A204.1 (cell line): ENCODE results near the gene WDR27.
"Not testable (repeated sequence)": the region's sequence is repeated elsewhere in the genome, so short reads cannot be mapped to it uniquely, and the experiment has no call there.

Experiments
- FAIRE-seq: peaks from 2 replicates; lab custom pipeline; 2012; peaks lifted over from hg19 to GRCh38; lab: Jason Lieb, UNC

Gene WDR27

GRCh38 chr6:169660751-169661390, 41.0 kb downstream of the WDR27 start:
- no peak for FAIRE-seq

- no peak for FAIRE-seq
These were observed 41.8 kb downstream of the WDR27 start for GRCh38 chr6:169659820-169660610.

GRCh38 chr6:169657284-169657610, 44.6 kb downstream of the WDR27 start:
- no peak for FAIRE-seq

GRCh38 chr6:169656546-169657283, 45.1 kb downstream of the WDR27 start:
- FAIRE-seq, result no peak

GRCh38 chr6:169654598-169655391, 47.0 kb downstream of the WDR27 start:
- no peak for FAIRE-seq

GRCh38 chr6:169653691-169654090, 48.1 kb downstream of the WDR27 start:
- no peak for FAIRE-seq

GRCh38 chr6:169652896-169653295, 48.9 kb downstream of the WDR27 start:
- FAIRE-seq, result no peak

GRCh38 chr6:169651498-169651897, 50.3 kb downstream of the WDR27 start:
- no peak for FAIRE-seq

GRCh38 chr6:169650959-169651292, 50.9 kb downstream of the WDR27 start:
- FAIRE-seq, result no peak

- no peak for FAIRE-seq
These were observed 51.4 kb downstream of the WDR27 start for GRCh38 chr6:169650241-169650958.

GRCh38 chr6:169648617-169649016, 53.2 kb downstream of the WDR27 start:
- FAIRE-seq, result no peak

GRCh38 chr6:169648092-169648491, 53.7 kb downstream of the WDR27 start:
- FAIRE-seq, result no peak

- FAIRE-seq, result no peak
These were observed 54.2 kb downstream of the WDR27 start for GRCh38 chr6:169647637-169648036.

- FAIRE-seq, result no peak
These were observed 54.8 kb downstream of the WDR27 start for GRCh38 chr6:169646906-169647567.

GRCh38 chr6:169645459-169645858, 56.4 kb downstream of the WDR27 start:
- not testable (repeated sequence) for FAIRE-seq

GRCh38 chr6:169643521-169643920, 58.3 kb downstream of the WDR27 start:
- FAIRE-seq, result no peak

- no peak for FAIRE-seq
These were observed 59.4 kb downstream of the WDR27 start for GRCh38 chr6:169642455-169642854.

- FAIRE-seq, result no peak
These were observed 60.3 kb downstream of the WDR27 start for GRCh38 chr6:169641461-169642085.

- FAIRE-seq, result no peak
These were observed 60.8 kb downstream of the WDR27 start for GRCh38 chr6:169640983-169641382.

GRCh38 chr6:169640351-169640852, 61.4 kb downstream of the WDR27 start:
- no peak for FAIRE-seq
